A549 (cell line): ENCODE results near the gene EML1.

ENCODE experiments used
- CEBPB ChIP-seq, 2 experiments: fragments of >200 bp in 1 of 2; sonication (Bioruptor Twin) in 1 of 2; formaldehyde crosslinking in 1 of 2; IDR thresholded peaks; 2 replicates each; pipeline ENCODE4 v1.6.1; 2012 to 2016
- FOSL2 ChIP-seq, 2 experiments: fragments of 450-650 bp in 1 of 2; fragments of >200 bp in 1 of 2; sonication (Bioruptor Twin) in 1 of 2; formaldehyde crosslinking; IDR thresholded peaks; 2 replicates each; pipeline versions ENCODE4 v1.5.0 to v1.6.1; 2016 to 2020; ENCODE audit warnings: mild to moderate bottlenecking in 1 of 2, moderate library complexity in 1 of 2
- JUNB ChIP-seq: fragments of >200 bp; sonication (Bioruptor Twin); formaldehyde crosslinking; IDR thresholded peaks from 2 replicates; pipeline ENCODE4 v1.6.1; 2016
- NPAS2 ChIP-seq: fragments of 250-450 bp; sonication (Bioruptor Pico); IDR thresholded peaks from 2 replicates; pipeline ENCODE4 v1.8.0; 2022; ENCODE audit warnings: mild to moderate bottlenecking, moderate library complexity, borderline replicate concordance
- PHF8 ChIP-seq: fragments of 200-600 bp; sonication (generic); IDR thresholded peaks from 2 replicates; pipeline ENCODE4 v1.6.1; 2016; ENCODE audit warnings: low read depth, mild to moderate bottlenecking, antibody characterized with exemption, moderate library complexity, borderline replicate concordance
- POLR2A ChIP-seq: IDR thresholded peaks from 2 replicates; pipeline ENCODE4 v1.6.1; 2012; ENCODE audit warnings: mild to moderate bottlenecking, low read length
- RAD21 ChIP-seq, 2 experiments: fragments of >200 bp in 1 of 2; sonication (Bioruptor Twin) in 1 of 2; formaldehyde crosslinking in 1 of 2; IDR thresholded peaks in 1 of 2; conservative IDR thresholded peaks in 1 of 2; 2 replicates in 1 of 2; 3 replicates in 1 of 2; pipeline ENCODE4 v1.6.1; 2012 to 2018; ENCODE audit warnings: inconsistent platforms in 1 of 2
- RCOR1 ChIP-seq: fragments of 150-350 bp; IDR thresholded peaks from 2 replicates; pipeline ENCODE4 v1.6.1; 2014; ENCODE audit warnings: antibody characterized with exemption, low read length, low read depth
- TF ChIP-seq, protein P1 (sequence below): fragments of >200 bp; sonication (Bioruptor Twin); formaldehyde crosslinking; IDR thresholded peaks from 3 replicates; pipeline ENCODE4 v1.5.1; 2016

DNA sequence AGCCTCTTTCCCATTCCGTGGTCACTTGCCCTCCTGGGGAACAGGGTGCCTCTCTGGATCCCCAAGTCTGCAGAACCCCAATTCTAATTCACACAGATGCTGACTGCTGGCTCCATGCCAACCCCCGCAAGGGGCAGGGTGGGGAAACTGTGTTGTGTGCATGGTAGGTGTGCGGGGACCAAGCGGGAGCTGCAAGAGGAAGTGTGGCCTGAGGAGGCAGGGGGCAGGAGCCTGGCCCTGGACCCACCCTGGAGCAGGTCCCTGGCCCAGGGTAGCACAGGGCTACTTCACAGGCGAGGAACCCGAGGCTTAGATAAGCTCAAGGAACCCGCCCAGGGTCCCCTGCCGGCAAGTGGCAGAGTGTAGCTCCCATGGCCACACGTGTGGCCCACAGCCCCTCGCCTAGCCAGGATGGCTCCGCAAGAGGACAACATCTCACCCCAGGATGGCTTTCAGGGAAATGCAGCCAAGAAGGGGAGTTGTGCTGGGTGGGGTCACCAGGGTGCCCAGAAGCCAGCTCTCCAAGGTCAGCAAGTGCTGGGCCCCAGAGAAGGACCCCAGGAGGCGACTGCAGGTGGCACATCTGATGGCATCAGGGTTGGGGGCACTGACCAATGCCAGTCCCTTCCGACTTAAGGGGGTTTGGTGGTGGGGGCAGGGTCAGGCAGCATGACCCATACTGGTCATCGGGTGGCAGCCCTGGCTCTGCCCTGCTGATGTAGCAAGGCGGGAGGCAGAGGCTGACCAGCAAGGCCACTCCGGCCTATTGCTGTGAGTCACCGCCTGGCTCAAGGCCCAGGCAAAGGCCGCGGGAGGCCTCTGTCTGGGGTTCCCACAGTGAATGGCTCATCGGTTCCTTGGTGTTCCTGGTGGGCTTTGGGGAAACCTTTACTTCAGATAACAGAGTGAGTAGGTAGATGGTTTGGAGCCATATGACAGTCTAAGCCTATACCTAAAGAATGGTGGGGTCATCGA, 37.3 kb upstream of the EML1 start:
- TF ChIP-seq POLR2A, result no peak
- TF ChIP-seq, protein P1, sequence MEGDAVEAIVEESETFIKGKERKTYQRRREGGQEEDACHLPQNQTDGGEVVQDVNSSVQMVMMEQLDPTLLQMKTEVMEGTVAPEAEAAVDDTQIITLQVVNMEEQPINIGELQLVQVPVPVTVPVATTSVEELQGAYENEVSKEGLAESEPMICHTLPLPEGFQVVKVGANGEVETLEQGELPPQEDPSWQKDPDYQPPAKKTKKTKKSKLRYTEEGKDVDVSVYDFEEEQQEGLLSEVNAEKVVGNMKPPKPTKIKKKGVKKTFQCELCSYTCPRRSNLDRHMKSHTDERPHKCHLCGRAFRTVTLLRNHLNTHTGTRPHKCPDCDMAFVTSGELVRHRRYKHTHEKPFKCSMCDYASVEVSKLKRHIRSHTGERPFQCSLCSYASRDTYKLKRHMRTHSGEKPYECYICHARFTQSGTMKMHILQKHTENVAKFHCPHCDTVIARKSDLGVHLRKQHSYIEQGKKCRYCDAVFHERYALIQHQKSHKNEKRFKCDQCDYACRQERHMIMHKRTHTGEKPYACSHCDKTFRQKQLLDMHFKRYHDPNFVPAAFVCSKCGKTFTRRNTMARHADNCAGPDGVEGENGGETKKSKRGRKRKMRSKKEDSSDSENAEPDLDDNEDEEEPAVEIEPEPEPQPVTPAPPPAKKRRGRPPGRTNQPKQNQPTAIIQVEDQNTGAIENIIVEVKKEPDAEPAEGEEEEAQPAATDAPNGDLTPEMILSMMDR, result no peak
- TF ChIP-seq RAD21 (conservative IDR thresholded peaks at IDR 0.05 in 1 of 2, IDR thresholded peaks at IDR 0.05 in 1 of 2), result no peak
- TF ChIP-seq RCOR1, result no peak
- TF ChIP-seq JUNB, result peak; percentile 74
- no peak for TF ChIP-seq CEBPB (IDR thresholded peaks at IDR 0.05)
- TF ChIP-seq PHF8, result no peak
- TF ChIP-seq FOSL2 (IDR thresholded peaks at IDR 0.05), result peak; percentile 85
- TF ChIP-seq FOSL2 (CRISPR knock-in tag; IDR thresholded peaks at IDR 0.05), result peak; percentile 96
- no peak for TF ChIP-seq NPAS2 (CRISPR knock-in tag)
